GM19240 (cell line): ENCODE data around the gene PIH1D2.
"Not testable (repeated sequence)": the region's sequence is repeated elsewhere in the genome, so short reads cannot be mapped to it uniquely, and the experiment has no call there.

Experiments used
- DNase-seq: peaks from one replicate; pipeline ENCODE4 v3.0.0; 2011; ENCODE audit warnings: low spot score; ENCODE audit not compliant: insufficient read length

The PIH1D2 gene, protein sequence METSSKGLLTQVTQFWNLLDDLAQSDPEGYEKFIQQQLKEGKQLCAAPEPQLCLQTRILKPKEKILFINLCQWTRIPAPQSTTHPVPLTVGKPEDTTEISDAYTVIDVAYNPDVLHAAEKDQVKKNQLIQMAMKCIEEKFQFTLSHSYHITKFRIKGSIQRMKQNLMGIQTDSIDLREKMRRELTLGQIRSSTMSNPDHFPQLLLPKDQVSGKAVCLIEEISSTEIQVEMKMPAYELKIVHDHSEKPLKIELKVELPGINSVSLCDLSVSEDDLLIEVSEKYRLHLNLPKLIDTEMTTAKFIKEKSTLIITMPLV

DNA sequence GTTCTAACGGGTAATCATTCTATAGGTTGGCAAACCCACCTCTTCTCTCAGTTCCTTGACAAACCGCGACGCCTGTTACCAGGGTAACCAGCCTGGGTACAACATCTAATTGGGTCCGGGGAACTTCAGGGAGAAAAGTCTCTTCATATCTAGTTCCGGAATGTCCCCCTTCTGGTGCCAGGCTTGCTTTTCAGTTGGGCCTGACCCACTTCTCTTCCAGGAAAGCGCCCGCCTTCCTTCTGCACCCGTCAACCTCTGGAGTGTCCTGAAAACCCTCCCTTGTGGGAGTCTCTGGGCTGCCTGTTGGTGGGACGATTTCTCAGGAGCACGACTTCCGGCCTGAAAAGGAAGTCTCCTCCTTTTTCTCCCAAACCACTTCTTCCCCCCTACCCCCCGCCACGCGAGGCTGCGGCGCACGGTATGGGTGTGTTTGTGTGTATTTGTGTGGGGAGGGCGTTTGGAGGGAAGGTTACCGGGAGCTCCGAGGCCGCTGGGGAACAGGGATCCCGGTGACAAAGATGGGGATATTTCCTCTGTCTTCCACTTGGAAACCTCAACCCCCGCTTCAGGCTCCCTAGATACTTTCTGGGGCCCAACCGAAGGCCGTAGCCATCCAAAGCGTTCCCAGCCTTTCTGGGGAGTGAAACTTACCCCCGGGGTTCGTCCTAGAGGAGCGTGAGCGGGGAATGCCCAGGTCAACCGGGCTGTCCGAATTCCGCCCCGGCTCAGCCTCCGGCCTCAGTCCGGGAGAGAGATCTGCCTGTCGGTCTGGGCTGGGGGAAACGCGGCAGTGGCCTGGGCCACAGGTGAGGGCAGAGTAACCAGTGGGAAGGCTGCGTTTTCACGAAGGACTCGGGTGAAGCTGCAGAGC lies at the start of gene PIH1D2, which contains the start of gene NKAPD1:
TSS of gene PIH1D2 (minus strand) at position 77 of the 871 bp plus-strand sequence. CDS start 843 bp downstream, outside the sequence.
TSS of gene NKAPD1 (plus strand) at position 359 of the 871 bp plus-strand sequence. CDS start 1,276 bp downstream, outside the sequence.
- peak; percentile 50 for DNase-seq

DNA sequence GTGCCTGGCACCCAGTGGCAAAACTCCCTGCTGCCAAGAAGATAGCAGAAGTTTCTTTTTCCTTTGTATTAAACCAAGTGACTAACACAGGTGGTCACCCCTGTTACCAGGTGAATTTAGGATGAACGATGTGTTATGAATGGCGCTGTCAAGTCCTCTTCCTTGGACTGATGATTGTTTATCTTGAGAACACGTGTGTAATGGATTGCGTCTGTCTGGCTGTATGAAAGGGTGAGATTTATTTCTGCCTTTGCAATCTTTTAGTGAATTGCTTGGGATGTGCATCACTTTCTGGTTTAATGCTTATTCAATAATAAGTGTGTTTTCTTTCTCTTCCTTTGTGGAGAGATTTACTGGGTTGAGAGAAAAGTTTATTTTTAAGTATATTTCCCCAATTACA lies 49.3 kb upstream of the PIH1D2 start:
- no peak for DNase-seq

DNA sequence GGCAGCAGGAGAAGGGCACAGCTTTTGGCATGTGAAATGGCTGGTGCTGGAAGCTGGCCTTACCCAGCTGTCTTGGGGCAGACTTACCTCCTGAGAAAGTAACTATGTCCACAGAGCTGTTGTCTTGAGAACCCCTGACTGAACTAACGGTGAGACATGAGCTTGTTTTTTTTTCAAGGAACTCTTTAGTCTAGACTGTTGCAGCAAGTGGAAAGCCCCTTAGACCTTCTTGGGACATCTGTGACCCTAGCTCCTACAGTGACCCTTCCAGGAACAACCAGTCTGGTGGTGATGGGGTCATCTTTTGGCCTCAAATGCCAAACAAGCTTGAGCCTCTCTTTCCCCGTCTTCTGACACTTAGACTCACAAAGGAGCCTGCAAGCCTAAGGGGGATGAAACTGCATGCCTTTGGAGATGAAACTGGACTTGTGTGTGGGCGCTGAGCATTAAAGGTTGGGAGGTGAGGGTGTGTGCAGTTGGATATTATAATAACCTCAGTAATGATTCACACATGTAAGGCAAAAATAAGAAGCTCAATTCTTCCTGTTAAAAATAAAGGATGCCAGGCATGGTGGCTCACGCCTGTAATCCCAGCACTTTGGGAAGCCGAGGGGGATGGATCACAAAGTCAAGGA lies 48.3 kb upstream of the PIH1D2 start:
- no peak for DNase-seq

DNA sequence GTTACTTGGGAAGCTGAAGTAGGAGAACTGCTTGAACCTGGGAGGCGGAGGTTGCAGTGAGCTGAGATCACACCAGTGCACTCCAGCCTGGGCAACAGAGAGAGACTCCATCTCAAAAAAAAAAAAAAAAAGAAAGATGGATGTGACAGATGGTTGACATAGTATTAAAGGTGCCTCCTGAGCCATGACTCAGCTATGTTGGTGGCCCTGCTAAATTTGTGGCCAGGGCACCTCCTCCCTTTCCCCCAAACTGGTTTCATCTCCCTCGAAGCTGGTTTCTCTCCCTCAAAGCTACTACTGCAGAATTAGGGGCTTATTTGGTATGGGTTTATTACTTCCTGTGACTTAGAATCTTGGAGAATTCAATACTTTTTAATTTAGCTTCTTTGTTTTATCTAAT lies 44.4 kb upstream of the PIH1D2 start:
- no peak for DNase-seq

DNA sequence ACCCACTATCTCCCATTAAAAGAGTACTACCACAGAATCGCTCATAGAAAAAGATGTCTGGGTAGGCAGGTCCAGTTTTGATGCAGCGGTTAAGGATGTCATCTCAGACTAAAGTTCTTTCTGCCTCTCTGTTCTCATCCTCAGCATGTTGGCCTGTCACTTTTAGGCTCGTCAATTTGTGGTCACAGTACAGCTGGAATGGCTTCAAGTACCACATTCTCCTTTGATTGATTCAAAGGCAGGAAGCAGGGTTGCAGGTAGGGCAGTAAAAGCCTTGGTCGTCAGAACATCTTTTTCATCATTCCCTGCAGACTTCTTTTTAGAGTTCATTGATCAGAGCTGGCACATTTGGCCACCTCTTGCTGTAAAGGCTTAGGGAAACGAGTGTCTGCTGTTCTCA lies 41.6 kb upstream of the PIH1D2 start:
- no peak for DNase-seq

DNA sequence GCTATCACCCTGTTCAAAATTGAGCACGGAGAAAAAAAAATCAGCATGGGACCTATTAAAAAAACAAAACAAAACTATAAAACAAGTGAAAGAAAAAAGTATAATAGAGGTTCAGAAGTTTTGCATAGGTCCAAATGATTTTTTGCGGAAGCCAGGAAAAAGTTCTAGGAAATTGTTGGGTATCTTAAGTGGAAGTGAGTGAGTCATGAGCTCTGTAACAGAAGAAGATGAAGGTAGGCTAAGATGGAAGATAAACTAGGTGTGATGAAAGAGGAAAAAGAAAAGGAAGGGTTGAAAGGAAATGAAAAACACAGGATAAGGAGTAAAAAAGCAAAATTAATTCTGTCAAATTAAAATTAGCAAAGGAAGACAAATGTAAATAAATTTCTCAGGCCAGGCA lies 40.6 kb upstream of the PIH1D2 start:
- DNase-seq, result no peak

DNA sequence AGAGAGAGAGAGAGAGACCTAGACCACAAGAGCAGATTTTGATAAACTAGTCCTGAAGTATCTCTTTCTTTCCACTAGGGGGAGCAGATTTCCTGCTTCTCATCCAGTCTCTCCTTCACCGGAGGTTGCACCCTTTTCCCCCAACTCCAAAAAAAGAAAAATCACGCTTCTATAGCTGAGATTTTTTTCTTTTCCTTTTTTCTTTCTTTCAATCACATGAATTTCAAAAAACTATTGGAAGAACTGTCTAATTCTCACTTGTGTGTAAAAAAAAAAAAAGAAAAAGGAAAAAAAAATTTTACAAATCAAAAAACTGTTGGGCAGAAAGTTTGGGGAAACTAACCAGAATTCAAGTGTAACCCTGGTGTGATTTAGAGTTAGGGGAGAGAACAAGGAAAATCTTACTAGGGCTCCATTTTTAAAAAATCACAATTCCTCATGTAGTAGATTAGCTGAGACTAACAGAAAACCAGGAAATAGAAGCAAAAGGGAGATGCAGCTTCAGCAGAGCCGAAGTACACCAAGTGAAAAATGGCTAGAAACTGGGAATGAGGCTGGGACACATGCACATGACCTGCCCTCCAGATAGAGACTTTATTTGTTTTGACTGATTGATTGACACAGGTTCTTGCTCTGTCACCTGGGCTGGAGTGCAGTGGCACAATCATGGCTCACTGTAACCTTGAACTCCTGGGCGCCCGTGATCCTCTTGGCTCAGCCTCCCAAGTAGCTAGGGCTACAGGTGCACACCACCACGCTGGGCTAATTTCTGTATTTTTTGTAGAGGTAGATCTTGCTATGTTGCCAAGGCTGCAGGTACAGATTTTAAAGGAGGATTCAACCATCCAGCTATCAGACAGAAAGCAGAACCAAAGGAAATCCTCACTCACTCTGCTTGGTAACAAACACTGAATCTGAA lies 40.0 kb upstream of the PIH1D2 start:
- DNase-seq, result no peak

DNA sequence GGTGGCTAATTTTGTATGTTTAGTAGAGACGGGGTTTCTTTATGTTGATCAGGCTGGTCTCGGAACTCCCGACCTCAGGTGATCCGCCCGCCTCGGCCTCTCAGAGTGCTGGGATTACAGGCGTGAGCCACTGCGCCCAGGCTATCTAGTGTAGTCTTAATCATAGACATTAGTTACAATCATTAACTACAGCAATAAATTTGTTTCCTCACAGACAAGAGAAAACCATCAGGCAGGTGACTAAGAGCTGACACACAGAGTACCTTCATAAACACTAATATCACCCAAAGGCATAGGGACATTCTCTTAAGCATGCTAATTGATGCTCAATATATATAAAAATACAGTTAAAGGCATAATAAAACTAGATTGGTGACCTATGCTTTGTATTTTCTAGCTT lies 32.3 kb upstream of the PIH1D2 start:
- no peak for DNase-seq

DNA sequence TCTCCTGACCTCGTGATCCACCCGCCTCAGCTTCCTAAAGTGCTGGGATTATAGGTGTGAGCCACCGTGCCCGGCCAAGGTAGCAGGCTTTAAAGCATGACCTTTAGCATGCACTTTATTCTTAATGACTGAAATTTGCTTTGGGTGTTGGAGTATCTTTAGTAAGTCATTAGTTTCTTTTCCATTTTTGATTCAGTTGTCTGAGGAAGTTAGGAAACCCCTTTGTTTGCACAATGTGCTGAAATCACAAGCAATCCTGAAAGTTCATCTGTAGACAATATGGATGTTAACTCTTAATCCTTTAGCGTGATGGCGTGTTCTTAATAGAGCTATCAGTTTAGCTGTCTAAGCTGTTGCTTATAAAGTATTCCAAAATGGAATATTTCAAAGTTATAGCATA lies 29.6 kb upstream of the PIH1D2 start:
- no peak for DNase-seq

DNA sequence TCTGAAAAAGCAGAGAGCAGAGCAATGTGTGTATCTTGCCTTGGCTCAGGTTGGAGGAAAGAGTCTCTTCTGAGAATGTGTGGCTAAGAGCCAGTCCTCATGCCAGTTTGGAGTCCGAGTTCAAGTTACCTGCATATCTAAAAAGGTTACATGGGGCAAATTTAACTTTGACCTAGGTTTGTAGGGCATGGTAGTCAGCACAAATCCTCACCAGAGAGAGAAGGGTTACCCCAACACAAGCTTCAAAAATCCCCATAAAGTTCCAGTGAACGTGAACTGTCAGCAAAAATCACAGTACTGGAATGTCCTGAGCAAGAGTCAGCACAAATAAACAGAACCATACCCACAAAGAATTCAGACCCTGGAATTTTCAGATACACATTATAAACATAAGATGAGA lies 26.6 kb upstream of the PIH1D2 start:
- DNase-seq, result no peak

DNA sequence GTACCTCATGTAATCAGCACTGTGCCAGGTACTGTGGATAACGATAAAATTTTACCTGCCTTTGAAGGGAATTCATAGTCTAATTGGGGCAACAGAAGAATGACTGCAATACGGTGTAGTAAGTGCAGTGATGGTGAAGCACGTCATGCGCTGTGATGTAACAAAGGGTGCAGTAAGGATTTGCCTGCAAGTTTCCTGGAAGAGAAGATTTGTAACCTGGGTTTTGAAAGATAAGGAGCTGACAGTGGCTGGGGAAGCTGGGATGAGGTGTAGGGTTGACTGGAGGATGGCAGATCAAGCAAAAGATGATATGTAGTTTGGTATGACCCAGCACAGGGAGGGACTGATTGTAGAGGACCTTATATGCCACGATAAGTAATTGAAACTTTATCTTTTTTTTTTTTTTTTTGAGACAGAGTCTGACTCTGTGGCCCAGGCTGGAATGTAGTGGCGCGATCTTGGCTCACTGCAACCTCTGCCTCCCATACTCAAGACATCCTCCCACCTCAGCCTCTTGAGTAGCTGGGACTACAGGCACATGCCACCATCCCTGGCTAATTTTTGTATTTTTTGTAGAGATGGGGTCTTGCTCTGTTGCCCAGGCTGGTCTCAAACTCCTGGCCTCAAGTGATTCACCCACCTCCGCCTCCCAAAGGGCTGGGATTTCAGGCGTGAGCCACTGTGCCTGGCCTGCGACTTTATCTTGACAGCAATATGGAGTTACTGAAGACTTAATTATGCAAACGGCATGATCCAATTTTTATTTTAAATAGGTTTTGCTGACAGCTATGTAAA lies 24.1 kb upstream of the PIH1D2 start:
- DNase-seq, result no peak

DNA sequence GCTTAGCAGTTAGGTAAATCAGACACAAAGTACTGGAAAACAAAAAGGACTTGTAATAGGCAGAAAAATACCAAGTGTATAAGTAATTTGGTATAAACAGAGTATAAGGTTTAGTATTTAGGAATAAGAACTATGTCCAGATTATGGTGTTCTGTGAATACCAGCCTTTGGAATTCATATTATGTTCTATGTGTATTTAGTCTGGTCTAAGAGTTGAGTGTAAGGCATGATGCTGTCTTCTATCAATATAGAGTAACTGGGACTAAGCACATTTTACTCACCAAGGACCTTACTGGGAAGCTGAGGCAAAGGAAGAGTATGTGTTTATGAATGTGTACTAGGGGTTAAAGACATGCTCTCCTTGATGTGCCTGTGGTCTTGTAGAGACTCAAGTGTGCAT lies 22.4 kb upstream of the PIH1D2 start:
- no peak for DNase-seq

DNA sequence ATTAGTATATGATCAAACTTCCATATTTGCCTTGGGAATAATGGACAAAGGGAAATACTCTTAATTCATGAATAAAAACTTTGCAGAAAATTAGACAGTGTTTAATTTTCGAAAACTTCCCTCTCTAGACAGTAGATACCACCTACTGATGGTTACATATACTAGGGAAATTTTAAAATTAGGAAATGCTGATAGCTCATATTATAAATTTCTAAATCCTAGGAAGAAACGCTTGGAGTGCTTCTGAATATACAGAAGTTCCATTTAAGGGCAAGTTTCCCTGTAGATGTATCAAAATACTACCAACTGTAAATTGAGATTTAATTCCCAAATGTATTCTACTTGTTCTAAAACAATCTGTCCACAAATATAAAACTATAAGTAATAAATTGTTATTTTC lies 21.5 kb upstream of the PIH1D2 start:
- not testable (repeated sequence) for DNase-seq

DNA sequence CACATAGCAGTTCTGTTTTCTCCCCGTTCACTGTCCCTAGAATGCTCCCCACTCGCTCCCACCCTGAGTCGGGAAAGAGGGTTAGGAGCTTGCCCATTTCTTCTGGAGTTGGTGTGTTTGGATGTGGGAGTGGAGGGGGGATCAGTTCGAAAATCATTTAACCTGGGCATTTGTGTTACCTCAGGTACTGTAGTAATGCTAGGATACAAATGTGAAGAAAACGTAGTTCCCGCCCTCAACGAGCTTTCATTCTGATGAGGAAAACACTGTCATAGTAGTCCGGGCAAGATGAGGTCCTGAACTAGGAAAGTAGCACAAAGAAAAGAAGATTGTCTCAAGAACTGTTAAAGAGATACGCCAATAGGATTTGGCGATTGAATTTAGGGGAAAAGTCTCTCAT lies 13.4 kb upstream of the PIH1D2 start:
- no peak for DNase-seq

DNA sequence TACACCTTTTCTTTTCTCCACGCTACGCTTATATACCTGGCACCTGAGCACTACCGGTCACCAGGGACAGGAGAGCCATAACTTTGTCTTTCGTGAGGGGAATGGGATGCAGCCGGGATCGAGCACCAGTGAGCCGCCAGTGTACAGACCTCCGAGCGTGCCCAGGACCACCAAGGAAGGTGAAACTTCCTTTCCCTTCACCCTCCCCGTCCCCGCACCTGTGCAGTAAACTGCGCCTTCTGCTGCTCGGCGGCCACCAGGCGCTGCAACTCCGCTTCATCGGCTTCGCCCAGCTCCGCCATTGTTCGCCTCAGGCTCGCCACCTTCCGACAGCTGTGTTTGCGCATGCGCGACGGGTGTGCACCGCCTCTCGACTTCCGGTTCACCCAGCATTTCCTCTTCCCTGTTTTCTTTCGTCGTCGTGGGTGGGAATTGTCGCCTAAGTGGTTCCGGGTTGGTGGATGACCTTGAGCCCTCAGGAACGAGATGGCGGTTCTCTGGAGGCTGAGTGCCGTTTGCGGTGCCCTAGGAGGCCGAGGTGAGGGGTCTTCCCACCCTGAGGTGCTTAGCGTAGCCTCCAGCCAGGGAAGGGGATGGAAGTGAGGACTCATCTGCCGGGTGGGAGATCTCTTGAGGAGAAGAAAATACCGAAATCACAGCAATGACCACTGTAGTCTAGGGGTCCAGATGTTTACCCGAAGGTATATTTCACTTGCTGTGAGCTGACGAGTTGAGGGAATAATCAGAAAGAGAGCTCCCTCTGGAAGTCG lies 12.8 kb upstream of the PIH1D2 start, which contains the start of the genes SDHD and TIMM8B:
TSS of gene SDHD (plus strand) at position 452 of the 770 bp plus-strand sequence. CDS start at position 487, 35 bp downstream.
TSS of gene TIMM8B (minus strand) at position 335 of the 770 bp plus-strand sequence. CDS start at position 302, 33 bp downstream.
- peak; percentile 91 for DNase-seq

DNA sequence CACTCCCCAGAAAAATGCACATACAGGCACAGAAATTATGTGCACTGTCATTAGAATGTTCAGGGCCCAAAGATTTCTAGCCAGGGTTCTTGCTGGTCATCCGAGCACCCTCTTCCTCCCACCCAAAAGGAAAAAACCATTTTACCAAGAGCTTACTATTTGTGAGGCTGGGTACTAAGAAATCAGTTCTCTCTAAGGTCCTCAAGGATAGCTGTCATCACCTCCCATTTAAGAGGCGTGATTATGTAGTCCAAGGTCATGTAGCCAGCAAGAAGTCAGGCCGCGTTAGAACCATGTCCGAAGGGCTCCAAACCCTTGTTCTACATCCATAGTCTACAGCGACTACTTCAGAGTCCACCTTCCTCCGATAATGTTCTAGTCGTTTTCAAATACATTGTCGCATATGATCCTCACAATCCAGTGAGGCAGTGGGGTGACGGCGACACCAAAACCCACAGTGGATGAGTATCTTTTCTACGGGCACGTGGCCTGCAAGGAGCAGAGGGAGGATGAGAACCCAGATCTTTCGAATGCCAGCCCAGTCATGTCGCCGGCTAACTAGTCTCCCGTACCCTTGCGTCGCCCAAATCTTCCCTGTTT lies 12.1 kb upstream of the PIH1D2 start:
- DNase-seq, result peak; percentile 28

DNA sequence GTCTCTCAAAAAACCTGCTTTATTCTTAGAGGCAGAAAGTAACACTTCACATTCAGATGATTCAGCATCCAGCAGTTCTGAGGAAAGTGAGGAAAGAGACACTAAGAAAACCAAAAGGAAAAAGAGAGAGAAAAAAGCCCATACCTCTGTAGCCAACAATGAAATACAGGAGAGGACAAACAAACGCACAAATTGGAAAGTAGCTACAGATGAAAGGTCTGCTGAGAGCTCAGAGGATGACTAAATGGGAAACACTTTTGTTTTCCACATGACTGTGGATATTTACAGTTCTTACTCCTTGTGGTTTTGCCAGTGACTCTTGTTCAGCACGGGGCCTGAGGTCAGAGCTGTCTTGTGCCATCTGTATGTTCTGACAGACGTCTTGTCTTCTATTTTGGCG lies 8.9 kb upstream of the PIH1D2 start:
- DNase-seq, result no peak

DNA sequence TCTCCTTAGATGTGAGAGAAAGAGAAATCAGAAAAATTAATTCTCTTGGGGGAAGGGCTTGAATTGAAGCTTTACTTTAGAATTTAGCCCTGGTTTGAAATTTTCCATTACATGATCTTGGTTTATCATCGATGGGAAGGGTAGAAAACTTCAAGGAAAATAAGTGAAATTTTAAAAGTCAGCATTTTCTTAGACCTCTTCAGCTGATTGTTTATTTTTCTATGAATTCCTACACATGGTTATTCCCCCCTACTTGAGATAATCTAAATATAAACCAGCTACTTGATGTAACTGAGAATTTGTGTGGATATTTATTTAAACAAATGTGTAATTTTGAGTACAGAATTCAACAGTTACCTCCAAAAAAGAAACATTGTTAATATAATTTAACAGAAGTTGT lies 10.9 kb downstream of the PIH1D2 start:
- no peak for DNase-seq

DNA sequence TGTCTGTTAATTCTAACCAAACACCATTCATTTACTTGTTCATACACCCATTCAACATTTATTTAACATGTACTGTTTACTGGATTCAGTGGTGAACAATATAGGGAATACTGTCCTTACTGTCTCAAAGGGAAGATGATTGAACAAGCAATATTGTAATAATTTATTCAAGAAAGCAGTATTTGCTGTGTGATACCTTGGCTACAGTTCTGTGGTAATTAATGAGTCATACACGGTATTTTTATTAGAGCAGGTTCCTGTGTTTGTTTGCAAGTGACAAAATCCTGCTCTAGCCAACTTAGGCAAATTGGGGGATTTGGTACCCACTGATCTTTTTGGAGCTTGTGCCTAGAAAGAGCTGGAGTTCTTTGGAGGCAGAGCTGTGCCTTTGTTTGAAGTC lies 15.7 kb downstream of the PIH1D2 start:
- DNase-seq, result no peak
